Loucy (cell line): Measurements from ENCODE around the gene PRKCE.

Experiments used
- H2AFZ ChIP-seq: fragments of 200-600 bp; sonication (generic); 2 replicates; pipeline ENCODE4 v1.6.0; 2016; ENCODE audit warnings: antibody characterized with exemption, mild to moderate bottlenecking, low read length, moderate library complexity
- H3F3A ChIP-seq: fragments of 200-600 bp; 2 replicates; pipeline ENCODE4 v1.6.0; 2016; ENCODE audit warnings: antibody characterized with exemption, low read depth, mild to moderate bottlenecking
- H3K27me3 ChIP-seq: fragments of 200-600 bp; sonication (generic); 2 replicates; pipeline ENCODE4 v1.6.1; 2014; ENCODE audit warnings: low read length, mild to moderate bottlenecking; ENCODE audit not compliant: insufficient read depth, poor library complexity, severe bottlenecking
- H3K36me3 ChIP-seq: fragments of 200-600 bp; sonication (generic); 2 replicates; pipeline ENCODE4 v1.6.1; 2016; ENCODE audit warnings: low read length; ENCODE audit not compliant: insufficient read depth
- H3K4me1 ChIP-seq: fragments of 200-600 bp; sonication (generic); 2 replicates; pipeline ENCODE4 v1.5.1; 2014; ENCODE audit warnings: low read length, mild to moderate bottlenecking; ENCODE audit not compliant: insufficient read depth, poor library complexity, severe bottlenecking
- H3K4me2 ChIP-seq: fragments of 200-600 bp; sonication (generic); 2 replicates; pipeline ENCODE4 v1.6.0; 2014; ENCODE audit warnings: antibody characterized with exemption, low read length, low read depth, mild to moderate bottlenecking; ENCODE audit not compliant: poor library complexity, severe bottlenecking
- H3K4me3 ChIP-seq: fragments of 200-600 bp; sonication (generic); 2 replicates; pipeline ENCODE4 v1.5.1; 2014; ENCODE audit warnings: low read length, mild to moderate bottlenecking, mixed read lengths; ENCODE audit not compliant: poor library complexity, severe bottlenecking
- H3K79me2 ChIP-seq: fragments of 200-600 bp; sonication (generic); 2 replicates; pipeline ENCODE4 v1.6.1; 2014; ENCODE audit warnings: low read length; ENCODE audit not compliant: insufficient read depth
- H3K9ac ChIP-seq: fragments of 200-600 bp; sonication (generic); 2 replicates; pipeline ENCODE4 v1.6.0; 2014; ENCODE audit warnings: mild to moderate bottlenecking, low read depth, low read length, moderate library complexity; ENCODE audit not compliant: poor library complexity, severe bottlenecking
- H3K9me2 ChIP-seq: fragments of 200-600 bp; sonication (generic); replicated peaks from 2 replicates; pipeline ENCODE4 v1.6.1; 2016; ENCODE audit warnings: low read depth, low read length, mixed read lengths
- H3K9me3 ChIP-seq: fragments of 200-600 bp; sonication (generic); 2 replicates; pipeline ENCODE4 v1.6.1; 2014; ENCODE audit warnings: mild to moderate bottlenecking, antibody characterized with exemption, low read length, low read depth; ENCODE audit not compliant: insufficient read depth
- H4K20me1 ChIP-seq: fragments of 200-600 bp; sonication (generic); 2 replicates; pipeline ENCODE4 v1.6.0; 2014; ENCODE audit warnings: antibody characterized with exemption, low read length, mild to moderate bottlenecking; ENCODE audit not compliant: insufficient read depth, poor library complexity, severe bottlenecking
- CTCF ChIP-seq: fragments of 200-600 bp; sonication (generic); conservative IDR thresholded peaks from 2 replicates; pipeline ENCODE4 v1.5.1; 2014; ENCODE audit warnings: mild to moderate bottlenecking, antibody characterized with exemption, low read length
- EZH2phosphoT487 ChIP-seq: fragments of 200-600 bp; IDR thresholded peaks from 2 replicates; pipeline ENCODE4 v1.6.1; 2018; ENCODE audit warnings: antibody characterized with exemption, mild to moderate bottlenecking, moderate library complexity, borderline replicate concordance

PRKCE gene

GRCh38 chr2:46026431-46026830, 375.0 kb downstream of the PRKCE start:
- H3F3A ChIP-seq = no peaks in the 10 kb centered on the region
- no peaks in the 10 kb centered on the region for H4K20me1 ChIP-seq
- no peaks in the 10 kb centered on the region for H3K9me3 ChIP-seq
- H3K4me3 ChIP-seq = no peak overlapping the region
- TF ChIP-seq EZH2phosphoT487 (no peak), CTCF (no peak)
- no peak overlapping the region for H3K9ac ChIP-seq
- no peak overlapping the region for H2AFZ ChIP-seq
- H3K4me1 ChIP-seq = no peaks in the 10 kb centered on the region
- no peaks in the 10 kb centered on the region; the same call in 1 of the 2 replicates for H3K36me3 ChIP-seq
- no peaks in the 10 kb centered on the region for H3K9me2 ChIP-seq
- H3K79me2 ChIP-seq = no peaks in the 10 kb centered on the region
- no peaks in the 10 kb centered on the region for H3K27me3 ChIP-seq
- H3K4me2 ChIP-seq = no peak overlapping the region

GRCh38 chr2:46029332-46029811, 377.9 kb downstream of the PRKCE start:
- Histone ChIP-seq H3K4me3 (no peak overlapping the region), H3K9me3 (no peaks in the 10 kb centered on the region), H3K9ac (no peak overlapping the region), H4K20me1 (no peaks in the 10 kb centered on the region), H3F3A (no peaks in the 10 kb centered on the region), H2AFZ (no peak overlapping the region), H3K4me2 (no peak overlapping the region), H3K4me1 (no peaks in the 10 kb centered on the region), H3K79me2 (no peaks in the 10 kb centered on the region), H3K9me2 (no peaks in the 10 kb centered on the region), H3K27me3 (no peaks in the 10 kb centered on the region), H3K36me3 (no peaks in the 10 kb centered on the region)
- TF ChIP-seq EZH2phosphoT487 (no peak), CTCF (peak; percentile 24; the same call in 1 of the 2 replicates)

GRCh38 chr2:46030330-46030729, 378.9 kb downstream of the PRKCE start:
- Histone ChIP-seq H3K36me3 (no peaks in the 10 kb centered on the region), H3K9me3 (no peaks in the 10 kb centered on the region), H3K4me3 (no peak overlapping the region), H3K9ac (no peak overlapping the region), H3K4me1 (no peaks in the 10 kb centered on the region), H3F3A (no peaks in the 10 kb centered on the region), H3K4me2 (no peak overlapping the region), H4K20me1 (no peaks in the 10 kb centered on the region), H3K9me2 (no peaks in the 10 kb centered on the region), H3K27me3 (no peaks in the 10 kb centered on the region), H2AFZ (no peak overlapping the region), H3K79me2 (no peaks in the 10 kb centered on the region)
- TF ChIP-seq CTCF (no peak), EZH2phosphoT487 (no peak)
